KBM-7 (cell line): ENCODE measurements around the gene RDM1.

Source experiments
- DNase-seq: peaks from one replicate; pipeline ENCODE4 v3.0.0-alpha.2; 2015
- in situ Hi-C: fragments of 300-500 bp; cut with MboI; formaldehyde crosslinking; loops from 2 replicates; pipeline ENCODE4 v1.14.3; 2020; ENCODE audit warnings: low sequenced_read_pairs, low pct_unique_long_range_greater_than_20kb, mixed read lengths

RDM1 gene

GRCh38 chr17:35930211-35931065 lies at the start of gene RDM1:
Gene RDM1 (minus strand): TSS chr17:35930773. CDS start chr17:35930727, 46 bp downstream.
- in situ Hi-C loops = no loop called here
- peak; percentile 92 for DNase-seq

GRCh38 chr17:35978346-35978745 lies 47.8 kb upstream of the RDM1 start:
- in situ Hi-C loops = no loop called here
- no peak for DNase-seq

GRCh38 chr17:35977509-35977908 lies 46.9 kb upstream of the RDM1 start:
- no peak for DNase-seq
- in situ Hi-C loops = no loop called here

GRCh38 chr17:35973333-35974260 lies 43.0 kb upstream of the RDM1 start:
- DNase-seq = no peak
- in situ Hi-C loops = no loop called here

- in situ Hi-C loops = no loop called here
- DNase-seq = no peak
Measured at GRCh38 chr17:35972945-35973332, 42.4 kb upstream of the RDM1 start.

GRCh38 chr17:35972535-35972934 lies 42.0 kb upstream of the RDM1 start:
- in situ Hi-C loops = no loop called here
- no peak for DNase-seq

- in situ Hi-C loops = no loop called here
- DNase-seq = no peak
Measured at GRCh38 chr17:35972066-35972465, 41.5 kb upstream of the RDM1 start.

- in situ Hi-C loops = no loop called here
- peak; percentile 74 for DNase-seq
Measured at GRCh38 chr17:35969558-35970380, 39.2 kb upstream of the RDM1 start.

GRCh38 chr17:35968520-35969054 lies 38.0 kb upstream of the RDM1 start:
- in situ Hi-C loops = no loop called here
- DNase-seq = no peak

GRCh38 chr17:35965272-35965671 lies 34.7 kb upstream of the RDM1 start:
- in situ Hi-C loops = no loop called here
- DNase-seq = no peak

- in situ Hi-C loops = no loop called here
- DNase-seq = no peak
Measured at GRCh38 chr17:35963663-35964062, 33.1 kb upstream of the RDM1 start.

GRCh38 chr17:35953720-35954119 lies 23.1 kb upstream of the RDM1 start:
- DNase-seq = no peak
- in situ Hi-C loops = no loop called here

GRCh38 chr17:35949401-35949800 lies 18.8 kb upstream of the RDM1 start:
- in situ Hi-C loops = no loop called here
- no peak for DNase-seq

- in situ Hi-C loops = no loop called here
- DNase-seq = no peak
Measured at GRCh38 chr17:35948092-35948491, 17.5 kb upstream of the RDM1 start.

GRCh38 chr17:35947156-35947585 lies 16.6 kb upstream of the RDM1 start:
- DNase-seq = peak; percentile 84
- in situ Hi-C loops = no loop called here

- in situ Hi-C loops = no loop called here
- DNase-seq = no peak
Measured at GRCh38 chr17:35944151-35944550, 13.6 kb upstream of the RDM1 start.

GRCh38 chr17:35943537-35943936 lies 13.0 kb upstream of the RDM1 start, which contains the start of gene LYZL6:
Gene LYZL6 (minus strand): TSS chr17:35943713. CDS start chr17:35939356, 4,357 bp downstream.
- no peak for DNase-seq
- in situ Hi-C loops = no loop called here

GRCh38 chr17:35942588-35943186 lies 12.1 kb upstream of the RDM1 start:
- no peak for DNase-seq
- in situ Hi-C loops = no loop called here
